CD4-positive, alpha-beta T cell treated with Interferon alpha-2 for 1 hour (primary cell): ENCODE measurements around the gene SPPL2C.

Experiments used
- DNase-seq, 2 donors: peaks; one replicate each; pipeline ENCODE4 v3.0.0-alpha.2; 2020 to 2022

SPPL2C gene

DNA sequence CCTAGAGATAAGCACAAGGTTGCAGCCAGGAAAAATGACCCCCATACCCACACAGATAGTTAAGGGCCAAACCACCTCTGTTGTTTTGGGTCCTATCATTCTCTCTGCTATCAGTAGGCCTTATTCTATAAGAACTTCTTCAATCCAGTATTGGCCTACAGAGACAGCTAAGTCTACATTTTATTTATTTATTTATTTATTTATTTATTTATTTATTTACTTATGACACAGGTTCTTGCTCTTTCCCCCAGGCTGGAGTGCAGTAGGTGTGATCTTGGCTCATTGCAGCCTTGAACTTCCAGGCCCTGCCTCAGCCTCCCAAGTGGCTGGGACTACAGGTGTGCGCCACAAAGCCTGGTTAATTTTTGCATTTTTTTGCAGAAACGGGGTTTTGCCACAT is 42.2 kb downstream of the SPPL2C start:
- DNase-seq: no peak

DNA sequence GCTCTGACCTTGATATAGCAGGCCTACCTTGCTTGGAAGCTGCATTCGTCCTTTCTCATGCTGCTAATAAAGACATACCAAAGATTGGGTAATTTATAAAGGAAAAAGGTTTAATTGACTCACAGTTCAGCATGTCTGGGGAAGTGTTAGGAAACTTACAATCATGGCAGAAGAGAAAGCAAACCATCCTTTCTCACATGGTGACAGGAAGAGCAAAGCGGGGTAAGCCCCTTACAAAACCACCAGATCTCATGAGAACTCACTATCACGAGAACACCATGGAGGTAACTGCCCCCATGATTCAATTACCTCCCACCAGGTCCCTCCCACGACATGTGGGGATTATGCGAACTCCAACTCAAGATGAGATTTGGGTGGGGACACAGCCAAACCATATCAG is 43.7 kb downstream of the SPPL2C start:
- DNase-seq: no peak

DNA sequence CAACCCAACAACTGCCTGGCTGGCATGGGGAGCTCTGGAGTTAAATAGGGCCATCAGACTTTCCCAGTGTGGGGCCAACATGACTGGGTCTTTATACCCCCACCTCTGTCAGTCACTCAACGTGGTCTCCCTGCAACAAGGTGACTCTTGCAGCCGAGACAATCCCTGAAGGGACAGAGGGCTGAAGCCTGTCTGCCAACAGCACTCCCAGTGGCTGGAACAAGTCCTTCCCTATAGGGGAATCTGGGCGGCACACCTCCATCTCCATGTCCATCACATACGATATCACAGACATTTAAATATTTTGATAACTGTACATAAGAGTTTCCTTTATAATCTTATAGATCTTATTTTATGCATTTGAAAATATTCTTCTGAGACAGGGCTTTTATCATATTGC is 44.9 kb downstream of the SPPL2C start:
- DNase-seq: no peak

DNA sequence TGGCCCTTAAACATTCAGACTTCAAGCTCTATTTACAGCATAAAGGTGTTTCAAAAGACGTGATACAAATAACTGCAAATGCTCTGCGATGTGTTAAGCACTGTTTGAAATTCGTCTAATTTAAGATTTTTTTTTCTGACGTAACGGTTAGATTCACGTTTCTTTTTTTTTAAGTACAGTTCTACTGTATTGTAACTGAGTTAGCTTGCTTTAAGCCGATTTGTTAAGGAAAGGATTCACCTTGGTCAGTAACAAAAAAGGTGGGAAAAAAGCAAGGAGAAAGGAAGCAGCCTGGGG is 49.0 kb downstream of the SPPL2C start:
- no peak for DNase-seq

DNA sequence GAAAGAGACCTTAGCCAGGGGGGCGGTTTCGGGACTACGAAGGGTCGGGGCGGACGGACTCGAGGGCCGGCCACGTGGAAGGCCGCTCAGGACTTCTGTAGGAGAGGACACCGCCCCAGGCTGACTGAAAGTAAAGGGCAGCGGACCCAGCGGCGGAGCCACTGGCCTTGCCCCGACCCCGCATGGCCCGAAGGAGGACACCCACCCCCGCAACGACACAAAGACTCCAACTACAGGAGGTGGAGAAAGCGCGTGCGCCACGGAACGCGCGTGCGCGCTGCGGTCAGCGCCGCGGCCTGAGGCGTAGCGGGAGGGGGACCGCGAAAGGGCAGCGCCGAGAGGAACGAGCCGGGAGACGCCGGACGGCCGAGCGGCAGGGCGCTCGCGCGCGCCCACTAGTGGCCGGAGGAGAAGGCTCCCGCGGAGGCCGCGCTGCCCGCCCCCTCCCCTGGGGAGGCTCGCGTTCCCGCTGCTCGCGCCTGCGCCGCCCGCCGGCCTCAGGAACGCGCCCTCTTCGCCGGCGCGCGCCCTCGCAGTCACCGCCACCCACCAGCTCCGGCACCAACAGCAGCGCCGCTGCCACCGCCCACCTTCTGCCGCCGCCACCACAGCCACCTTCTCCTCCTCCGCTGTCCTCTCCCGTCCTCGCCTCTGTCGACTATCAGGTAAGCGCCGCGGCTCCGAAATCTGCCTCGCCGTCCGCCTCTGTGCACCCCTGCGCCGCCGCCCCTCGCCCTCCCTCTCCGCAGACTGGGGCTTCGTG is 49.5 kb downstream of the SPPL2C start, which contains the start of gene MAPT:
MAPT (plus strand) TSS at position 533 of the 763 bp plus-strand sequence. CDS start 67,784 bp downstream, outside the sequence.
- DNase-seq: peak; percentile 83 to 88

DNA sequence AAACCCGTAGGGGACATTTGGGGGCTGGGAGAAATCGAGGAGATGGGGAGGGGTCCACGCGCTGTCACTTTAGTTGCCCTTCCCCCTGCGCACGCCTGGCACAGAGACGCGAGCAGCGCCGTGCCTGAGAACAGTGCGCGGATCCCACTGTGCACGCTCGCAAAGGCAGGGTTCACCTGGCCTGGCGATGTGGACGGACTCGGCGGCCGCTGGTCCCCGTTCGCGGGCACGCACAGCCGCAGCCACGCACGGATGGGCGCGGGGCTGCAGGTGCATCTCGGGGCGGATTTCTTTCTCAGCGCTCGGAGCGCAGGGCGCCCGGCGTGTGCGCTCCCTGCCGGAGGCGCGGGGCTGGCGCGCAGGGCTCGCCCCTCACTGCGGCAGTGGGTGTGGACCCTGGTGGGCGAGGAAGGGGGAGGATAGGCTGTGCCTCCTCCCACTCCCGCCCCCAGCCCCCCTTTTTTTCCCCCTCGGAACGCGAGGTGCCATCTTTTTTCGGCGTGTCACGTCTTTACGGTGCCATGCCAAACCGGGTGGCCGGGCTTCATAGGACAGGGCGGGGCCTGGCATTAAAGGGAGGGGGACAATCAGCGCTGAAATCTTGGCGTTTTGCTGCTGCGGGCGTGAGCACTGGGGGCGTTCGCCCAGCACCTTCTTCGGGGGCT is 50.8 kb downstream of the SPPL2C start:
- DNase-seq: peak in 1 of 2 donors; percentile 36

DNA sequence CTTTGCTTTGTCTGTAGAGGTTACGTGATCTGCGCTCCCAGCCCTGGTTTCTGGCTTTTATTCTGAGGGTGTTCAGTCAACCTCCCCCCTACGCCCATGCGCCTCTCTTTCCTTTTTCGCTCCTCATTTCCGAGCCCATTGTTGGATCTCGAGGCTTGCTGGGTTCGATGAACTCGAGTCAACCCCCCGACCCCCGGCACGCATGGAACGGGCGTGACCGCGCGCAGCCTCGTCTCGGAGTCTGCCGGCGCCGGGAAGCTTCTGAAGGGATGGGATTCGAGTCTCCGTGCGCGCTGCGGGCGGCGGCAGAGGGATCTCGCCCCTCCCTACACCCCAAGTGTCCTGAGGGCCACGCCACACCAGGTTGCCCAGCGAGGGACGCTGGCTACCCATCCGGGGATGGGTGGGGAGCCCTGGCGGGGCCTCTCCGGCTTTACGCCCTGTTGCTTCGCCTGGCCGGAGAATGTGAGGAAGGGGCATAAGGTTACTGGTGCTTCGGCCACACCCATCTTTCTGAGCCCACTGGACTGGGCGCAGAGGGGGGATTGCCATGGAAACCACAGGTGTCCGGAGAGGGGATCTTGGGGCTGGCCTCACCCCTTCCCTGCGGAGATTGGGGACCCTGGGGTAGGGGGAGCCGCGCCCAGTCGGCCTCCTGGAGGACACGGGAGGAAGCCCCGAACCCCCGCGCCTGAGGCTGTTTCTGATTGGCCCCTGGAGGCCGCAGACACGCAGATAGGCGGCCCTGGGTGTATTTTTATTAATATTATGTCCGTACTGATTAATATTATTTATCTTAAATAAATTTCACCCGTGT is 51.5 kb downstream of the SPPL2C start:
- no peak for DNase-seq
